GM21447 (cell line): ENCODE measurements around the gene NR2F6.

Experiments used
- ATAC-seq: cut with Tn5 transposase; IDR thresholded peaks from one replicate; pipeline ENCODE4 v1.9.1; 2021; ENCODE audit not compliant: unreplicated experiment

The NR2F6 gene

GRCh38 chr19:17264641-17264979 is 18.9 kb upstream of the NR2F6 start, which contains the start of gene USHBP1:
USHBP1 (minus strand) TSS chr19:17264745; CDS start chr19:17264299, 446 bp downstream.
- no peak for ATAC-seq

GRCh38 chr19:17263712-17264640 is 18.3 kb upstream of the NR2F6 start:
- ATAC-seq, result no peak

- no peak for ATAC-seq
Observed at GRCh38 chr19:17262557-17262956, 16.8 kb upstream of the NR2F6 start.

GRCh38 chr19:17260842-17261325 is 15.2 kb upstream of the NR2F6 start:
- ATAC-seq, result peak; percentile 72

GRCh38 chr19:17259934-17260333 is 14.2 kb upstream of the NR2F6 start:
- no peak for ATAC-seq

GRCh38 chr19:17259118-17259780 is 13.5 kb upstream of the NR2F6 start:
- no peak for ATAC-seq

- ATAC-seq, result no peak
Observed at GRCh38 chr19:17256130-17256529, 10.4 kb upstream of the NR2F6 start.

- ATAC-seq, result no peak
Observed at GRCh38 chr19:17255150-17255621, 9.5 kb upstream of the NR2F6 start.

- ATAC-seq, result no peak
Observed at GRCh38 chr19:17254636-17255035, 8.9 kb upstream of the NR2F6 start.

GRCh38 chr19:17249887-17250548 is 4.3 kb upstream of the NR2F6 start:
- ATAC-seq, result no peak

GRCh38 chr19:17248011-17248776 is 2.5 kb upstream of the NR2F6 start:
- no peak for ATAC-seq

- peak; percentile 10 for ATAC-seq
Observed at GRCh38 chr19:17246681-17247425, 1.1 kb upstream of the NR2F6 start.

GRCh38 chr19:17244618-17245534 is 843 bp downstream of the NR2F6 start:
- no peak for ATAC-seq

GRCh38 chr19:17243830-17244617 is 1.7 kb downstream of the NR2F6 start:
- no peak for ATAC-seq

- ATAC-seq, result no peak
Observed at GRCh38 chr19:17243211-17243829, 2.4 kb downstream of the NR2F6 start.

GRCh38 chr19:17242431-17243208 is 3.1 kb downstream of the NR2F6 start:
- ATAC-seq, result no peak

GRCh38 chr19:17240826-17241399 is 4.8 kb downstream of the NR2F6 start:
- no peak for ATAC-seq
